Stimulated activated effector memory CD8-positive, alpha-beta T cell treated with anti-CD3 and anti-CD28 coated beads, Interleukin-12 subunit alpha, Interleukin-12 subunit beta, amount 100 ng/mL, for 72 hours (primary cell): ENCODE data around the gene KYNU.
"Not testable (repeated sequence)": the region's sequence is repeated elsewhere in the genome, so short reads cannot be mapped to it uniquely, and the experiment has no call there.

Source experiments
- ATAC-seq: fragments of 150-1000 bp; cut with Tn5 transposase; 2 replicates; pipeline ENCODE4 v1.10.0; 2021
- DNase-seq, 2 donors: peaks; one replicate each; pipeline ENCODE4 v3.0.0; 2021 to 2022; ENCODE audit warnings: low spot score in 2 of 2
- H3K27ac Mint-ChIP-seq: one replicate; pipeline ENCODE4 v1.8.0; 2022; ENCODE audit warnings: mild to moderate bottlenecking, mixed read lengths
- H3K36me3 Mint-ChIP-seq: one replicate; pipeline ENCODE4 v1.8.0; 2022; ENCODE audit warnings: mild to moderate bottlenecking, mixed read lengths
- H3K4me1 Mint-ChIP-seq: one replicate; pipeline ENCODE4 v1.8.0; 2022; ENCODE audit warnings: mixed read lengths
- H3K4me3 Mint-ChIP-seq: one replicate; pipeline ENCODE4 v1.8.0; 2022; ENCODE audit warnings: mild to moderate bottlenecking, mixed read lengths
- H3K9me3 Mint-ChIP-seq: one replicate; pipeline ENCODE4 v1.8.0; 2022; ENCODE audit warnings: mixed read lengths

The KYNU gene

DNA sequence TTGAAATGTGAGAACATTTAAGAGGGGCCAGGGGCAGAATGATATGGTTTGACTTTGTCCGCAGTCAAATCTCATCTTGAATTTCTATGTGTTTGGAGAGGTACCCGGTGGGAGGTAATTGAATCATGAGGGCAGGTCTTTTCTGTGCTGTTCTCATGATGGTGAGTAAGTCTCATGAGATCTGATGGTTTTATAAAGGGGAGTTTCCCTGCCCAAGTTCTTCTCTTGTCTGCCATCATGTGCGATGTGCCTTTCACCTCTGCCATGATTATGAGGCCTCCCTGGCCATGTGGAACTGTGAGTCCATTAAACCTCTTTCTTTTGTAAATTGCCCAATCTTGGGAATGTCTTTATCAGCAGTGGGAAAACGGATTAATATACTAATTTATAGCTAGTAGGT is 176.0 kb downstream of the KYNU start:
- H3K9me3 Mint-ChIP-seq, H3K4me1 Mint-ChIP-seq, H3K27ac Mint-ChIP-seq, H3K36me3 Mint-ChIP-seq, ATAC-seq, H3K4me3 Mint-ChIP-seq, DNase-seq: not testable (repeated sequence)

- no peak overlapping the region for H3K4me3 Mint-ChIP-seq
- H3K36me3 Mint-ChIP-seq, result no peaks in the 10 kb centered on the region
- ATAC-seq, result no peak
- no peaks in the 10 kb centered on the region for H3K4me1 Mint-ChIP-seq
- no peak overlapping the region for H3K27ac Mint-ChIP-seq
- no peak for DNase-seq
- peaks cover 5% of the 10 kb centered on the region for H3K9me3 Mint-ChIP-seq
Observed at GRCh38 chr2:143056550-143056949, 179.1 kb downstream of the KYNU start.

DNA sequence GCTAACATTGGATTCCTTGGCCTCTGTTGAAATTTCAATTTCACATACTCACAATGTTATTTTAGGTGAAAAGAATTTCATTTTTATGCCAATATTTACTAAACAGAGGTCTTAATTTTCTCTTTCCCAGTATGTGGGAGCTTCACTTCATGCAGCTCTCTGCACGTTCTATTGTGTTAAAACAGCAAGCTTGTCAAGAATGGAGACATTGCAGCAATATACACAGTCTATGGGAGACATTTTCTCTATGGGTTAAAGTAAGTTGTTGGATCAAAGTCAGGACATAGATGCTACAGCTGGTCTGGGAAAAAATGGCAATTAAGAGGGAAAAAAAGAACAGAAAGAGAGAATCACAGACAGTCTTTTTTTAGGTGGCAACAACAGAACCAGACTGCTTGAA is 181.4 kb downstream of the KYNU start:
- DNase-seq (no peak), ATAC-seq (no peak)
- Mint-ChIP-seq H3K4me1 (no peaks in the 10 kb centered on the region), H3K4me3 (no peak overlapping the region), H3K9me3 (peaks cover 5% of the 10 kb centered on the region), H3K27ac (no peak overlapping the region), H3K36me3 (no peaks in the 10 kb centered on the region)

DNA sequence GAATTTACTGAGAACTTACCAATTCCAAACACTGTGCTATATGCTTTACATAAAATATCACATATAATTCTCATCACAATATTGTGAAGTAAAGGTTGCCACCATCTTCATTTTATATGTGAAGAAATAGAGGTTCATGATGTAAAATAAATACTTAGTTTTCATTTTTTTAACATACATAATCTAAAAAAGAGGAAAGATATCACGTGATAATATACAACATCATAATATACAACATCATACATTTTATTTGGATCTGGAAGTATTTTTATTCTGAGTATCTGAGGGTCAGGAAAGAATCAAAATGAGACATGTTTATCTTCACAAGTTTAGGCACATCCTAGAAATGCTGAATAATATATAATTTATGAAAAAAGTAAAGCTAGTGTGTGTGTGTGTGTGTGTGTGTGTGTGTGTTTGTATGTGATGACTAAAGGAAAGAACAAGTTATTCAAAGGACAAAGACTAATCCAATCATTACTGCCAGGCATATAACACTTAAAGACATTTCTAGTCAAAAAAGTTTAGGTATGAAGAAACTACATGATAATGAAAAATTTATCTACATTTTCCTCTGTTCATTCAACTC is 186.2 kb downstream of the KYNU start:
- Mint-ChIP-seq H3K36me3 (no peaks in the 10 kb centered on the region), H3K4me3 (no peak overlapping the region), H3K4me1 (no peaks in the 10 kb centered on the region), H3K27ac (no peak overlapping the region), H3K9me3 (peaks cover 5% of the 10 kb centered on the region)
- ATAC-seq (no peak), DNase-seq (no peak)

DNA sequence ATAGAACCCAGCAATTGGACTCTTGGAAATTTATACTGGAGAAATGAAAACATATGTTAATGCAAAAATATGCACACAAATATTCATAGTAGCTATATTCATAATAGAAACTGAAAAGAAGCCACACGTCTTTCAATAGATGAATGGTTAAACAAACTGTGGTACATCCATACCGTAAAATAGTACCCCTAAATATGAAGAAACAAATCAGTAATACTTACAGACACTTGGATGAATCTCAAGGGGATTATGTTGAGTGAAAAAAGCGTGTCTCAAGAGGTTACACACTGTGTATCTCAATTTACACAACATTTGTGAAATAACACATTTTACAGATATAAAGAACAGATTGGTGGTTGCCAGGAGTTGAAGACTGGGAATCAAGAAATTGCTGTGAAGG is 190.6 kb downstream of the KYNU start:
- no peak overlapping the region for H3K4me3 Mint-ChIP-seq

DNA sequence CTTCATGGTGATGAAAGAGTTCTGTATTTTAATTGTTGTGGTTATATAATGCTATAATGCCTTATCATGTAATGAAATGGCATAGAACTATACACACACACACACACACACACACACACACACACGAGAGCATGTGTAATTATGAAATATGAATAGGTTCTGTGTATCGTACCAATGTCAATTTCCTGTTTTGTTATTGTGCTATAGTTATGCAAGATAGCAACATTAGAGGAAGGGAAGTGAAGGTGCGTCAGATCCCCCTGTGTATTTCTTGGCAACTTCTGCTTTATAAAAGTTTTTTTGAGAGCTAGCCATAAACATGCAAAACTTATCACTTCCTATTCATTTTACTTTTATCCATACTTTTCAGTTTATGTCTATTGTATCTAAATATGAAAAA is 191.0 kb downstream of the KYNU start:
- Mint-ChIP-seq H3K4me1 (no peaks in the 10 kb centered on the region), H3K4me3 (no peak overlapping the region), H3K27ac (no peak overlapping the region), H3K9me3 (peaks cover 5% of the 10 kb centered on the region), H3K36me3 (no peaks in the 10 kb centered on the region)
- ATAC-seq (peak; percentile 44), DNase-seq (no peak)

More for the DNA sequence above, 190.6 kb downstream of the KYNU start:
- H3K27ac Mint-ChIP-seq, result no peak overlapping the region
- ATAC-seq, result peak; percentile 72
- H3K4me1 Mint-ChIP-seq, result no peaks in the 10 kb centered on the region
- H3K9me3 Mint-ChIP-seq, result peaks cover 5% of the 10 kb centered on the region
- H3K36me3 Mint-ChIP-seq, result no peaks in the 10 kb centered on the region
- DNase-seq, result no peak

- no peaks in the 10 kb centered on the region for H3K36me3 Mint-ChIP-seq
- no peak overlapping the region for H3K27ac Mint-ChIP-seq
- H3K4me3 Mint-ChIP-seq, result no peak overlapping the region
- H3K9me3 Mint-ChIP-seq, result no peaks in the 10 kb centered on the region
- DNase-seq, result no peak
- H3K4me1 Mint-ChIP-seq, result no peaks in the 10 kb centered on the region
- no peak for ATAC-seq
Observed at GRCh38 chr2:143070704-143071103, 193.2 kb downstream of the KYNU start.

- no peak for DNase-seq
- H3K27ac Mint-ChIP-seq, result no peak overlapping the region
- H3K9me3 Mint-ChIP-seq, result no peaks in the 10 kb centered on the region
- peak; percentile 37 for ATAC-seq
- H3K4me1 Mint-ChIP-seq, result no peaks in the 10 kb centered on the region
- no peaks in the 10 kb centered on the region for H3K36me3 Mint-ChIP-seq
- H3K4me3 Mint-ChIP-seq, result no peak overlapping the region
Observed at GRCh38 chr2:143071185-143071876, 193.9 kb downstream of the KYNU start.

DNA sequence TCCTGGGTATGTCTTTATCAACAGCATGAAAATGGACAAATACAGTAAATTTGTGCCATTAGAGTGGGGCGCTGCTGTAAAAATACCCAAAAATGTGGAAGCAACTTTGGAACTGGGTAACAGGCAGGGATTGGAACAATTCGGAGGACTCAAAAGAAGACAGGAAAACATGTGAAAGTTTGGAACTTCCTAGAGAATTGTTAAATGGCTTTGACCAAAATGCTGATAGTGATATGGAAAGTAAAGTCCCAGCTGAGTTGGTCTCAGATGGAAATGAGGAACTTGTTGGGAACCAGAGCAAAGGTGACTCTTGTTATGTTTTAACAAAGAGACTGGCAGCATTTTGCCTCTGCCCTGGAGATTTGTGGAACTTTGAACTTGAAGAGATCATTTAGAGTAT is 197.4 kb downstream of the KYNU start:
- not testable (repeated sequence) for H3K36me3 Mint-ChIP-seq, H3K9me3 Mint-ChIP-seq, ATAC-seq, H3K4me3 Mint-ChIP-seq, DNase-seq, H3K27ac Mint-ChIP-seq, H3K4me1 Mint-ChIP-seq

DNA sequence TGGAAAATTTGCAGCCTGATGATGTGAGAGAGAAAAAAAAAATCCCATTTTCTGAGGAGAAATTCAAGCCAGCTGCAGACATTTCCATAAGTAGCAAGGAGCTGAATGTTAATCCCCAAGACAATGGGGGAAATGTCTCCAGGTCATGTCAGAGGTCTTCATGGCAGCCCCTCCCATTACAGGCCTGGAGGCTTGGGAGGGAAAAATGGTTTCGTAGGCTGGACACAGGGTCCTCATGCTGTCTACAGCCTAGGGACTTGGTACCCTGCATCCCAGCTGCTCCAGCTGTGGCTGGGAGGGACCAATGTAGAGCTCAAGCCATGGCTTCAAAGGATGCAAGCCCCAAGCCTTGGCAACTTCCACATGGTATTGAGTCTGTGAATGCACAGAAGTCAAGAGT is 198.2 kb downstream of the KYNU start:
- ATAC-seq (no peak), DNase-seq (no peak)
- H3K36me3 Mint-ChIP-seq, result no peaks in the 10 kb centered on the region
- H3K27ac Mint-ChIP-seq, result no peak overlapping the region
- H3K4me1 Mint-ChIP-seq, result no peaks in the 10 kb centered on the region
- H3K4me3 Mint-ChIP-seq, result no peak overlapping the region
- no peaks in the 10 kb centered on the region for H3K9me3 Mint-ChIP-seq

GRCh38 chr2:143078104-143078503 is 200.6 kb downstream of the KYNU start:
- H3K4me1 Mint-ChIP-seq, result no peaks in the 10 kb centered on the region
- no peak overlapping the region for H3K27ac Mint-ChIP-seq
- ATAC-seq (no peak), DNase-seq (no peak)
- no peaks in the 10 kb centered on the region for H3K36me3 Mint-ChIP-seq
- H3K9me3 Mint-ChIP-seq, result no peaks in the 10 kb centered on the region
- no peak overlapping the region for H3K4me3 Mint-ChIP-seq

GRCh38 chr2:143081616-143082015 is 204.2 kb downstream of the KYNU start:
- no peak overlapping the region for H3K4me3 Mint-ChIP-seq
- peaks cover 18% of the 10 kb centered on the region for H3K4me1 Mint-ChIP-seq
- H3K27ac Mint-ChIP-seq, result no peak overlapping the region
- ATAC-seq (no peak), DNase-seq (no peak)
- H3K36me3 Mint-ChIP-seq, result peaks cover 6% of the 10 kb centered on the region
- H3K9me3 Mint-ChIP-seq, result no peaks in the 10 kb centered on the region

GRCh38 chr2:143083636-143084035 is 206.2 kb downstream of the KYNU start:
- DNase-seq, result no peak
- H3K36me3 Mint-ChIP-seq, result peaks cover 6% of the 10 kb centered on the region
- ATAC-seq, result peak; percentile 78
- H3K4me3 Mint-ChIP-seq, result no peak overlapping the region
- H3K4me1 Mint-ChIP-seq, result peaks cover 18% of the 10 kb centered on the region
- peak overlapping the region; percentile 17 for H3K27ac Mint-ChIP-seq
- no peaks in the 10 kb centered on the region for H3K9me3 Mint-ChIP-seq

DNA sequence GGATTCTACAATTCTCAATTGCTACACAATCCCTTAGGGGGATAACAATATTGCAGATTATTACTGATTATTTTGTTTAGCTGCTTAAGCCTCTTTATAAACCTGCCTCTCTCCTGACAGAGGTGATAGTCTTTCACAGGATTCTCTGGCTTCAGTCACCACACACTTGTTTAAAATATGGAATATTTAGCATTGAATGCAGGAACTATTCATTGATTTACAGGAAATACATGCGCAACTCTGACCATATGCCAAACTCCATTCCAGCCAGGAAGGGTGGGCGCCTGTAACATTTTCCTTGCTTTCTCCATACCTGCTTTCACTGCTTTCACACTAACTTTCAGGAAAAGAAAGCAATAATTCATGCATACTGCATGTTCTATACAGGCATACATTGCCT is 207.0 kb downstream of the KYNU start:
- peaks cover 6% of the 10 kb centered on the region for H3K36me3 Mint-ChIP-seq
- ATAC-seq, result no peak
- H3K27ac Mint-ChIP-seq, result no peak overlapping the region

GRCh38 chr2:143085125-143085784 is 207.8 kb downstream of the KYNU start:
- Mint-ChIP-seq H3K36me3 (peaks cover 6% of the 10 kb centered on the region), H3K4me3 (peak overlapping the region; percentile 13), H3K27ac (peak overlapping the region; percentile 76), H3K9me3 (no peaks in the 10 kb centered on the region), H3K4me1 (peaks cover 18% of the 10 kb centered on the region)
- DNase-seq (no peak), ATAC-seq (peak; percentile 78)

More for the DNA sequence above, 207.0 kb downstream of the KYNU start:
- Mint-ChIP-seq H3K4me1 (peaks cover 18% of the 10 kb centered on the region), H3K9me3 (no peaks in the 10 kb centered on the region), H3K4me3 (no peak overlapping the region)
- DNase-seq, result no peak

GRCh38 chr2:143087033-143087432 is 209.6 kb downstream of the KYNU start:
- Mint-ChIP-seq H3K36me3 (peaks cover 6% of the 10 kb centered on the region), H3K9me3 (no peaks in the 10 kb centered on the region), H3K27ac (no peak overlapping the region), H3K4me3 (no peak overlapping the region), H3K4me1 (peaks cover 18% of the 10 kb centered on the region)
- ATAC-seq, result peak; percentile 80
- no peak for DNase-seq
